ENCODE results near the gene PAFAH2. TPM values are rescaled to one million over a fixed set of nuclear protein-coding genes. Genes with fewer than 3 reads are reported as not detected.
"Not testable (repeated sequence)": the region's sequence is repeated elsewhere in the genome, so short reads cannot be mapped to it uniquely, and the experiment has no call there.

Gene PAFAH2
- total RNA-seq, 1 experiment from 2014 or later, result 13.0 TPM

GRCh38 chr1:25986773-25987172, 11.1 kb downstream of the PAFAH2 start:
- H4K20me1 ChIP-seq (ENCODE audit: insufficient read depth); H3K79me2 ChIP-seq (ENCODE audit: insufficient read depth, low read length); H3K9me3 ChIP-seq (ENCODE audit: control insufficient read depth in 1 of 2, insufficient read depth in 1 of 2, low read depth in 1 of 2, low read length in 2 of 2); H3K27me3 ChIP-seq (ENCODE audit: insufficient read depth, low read length); H3K27ac ChIP-seq (ENCODE audit: low read depth, low read length); POLR2A ChIA-PET; H3K4me3 ChIP-seq (replicated peaks in 1 of 2; ENCODE audit: low read depth in 1 of 2, low read length in 2 of 2); ATAC-seq; RAD21 ChIA-PET (ENCODE audit: low non-redundant PET in 1 of 2, low total read pairs in 2 of 2, uncharacterized antibody in 2 of 2, unreplicated experiment in 2 of 2); CTCF ChIA-PET; H3K4me2 ChIP-seq (ENCODE audit: low read length); BruUV-seq (replicated peaks); H3K9ac ChIP-seq (ENCODE audit: low read length); H2AFZ ChIP-seq (ENCODE audit: low read depth, low read length, poor library complexity, severe bottlenecking); H3K4me1 ChIP-seq (ENCODE audit: control insufficient read depth in 1 of 2, insufficient read depth in 2 of 2, low read length in 2 of 2); intact Hi-C loops (cut with micrococcal nuclease); H3K9me2 ChIP-seq (ENCODE audit: insufficient read depth); DNase-seq (ENCODE audit: low read depth, low spot score): not testable (repeated sequence)
- H3K36me3 ChIP-seq (ENCODE audit: control insufficient read depth in 1 of 2, insufficient read depth in 2 of 2, low read length in 2 of 2), result peaks cover 4 to 11% of the 10 kb centered on the region in 2 experiments; a peak in 3 of 4 replicates

- H3K9ac ChIP-seq (ENCODE audit: low read length), result no peak overlapping the region
- no TSS peak for BruUV-seq (replicated peaks)
- H3K36me3 ChIP-seq (ENCODE audit: control insufficient read depth in 1 of 2, insufficient read depth in 2 of 2, low read length in 2 of 2), result peaks cover 4 to 13% of the 10 kb centered on the region in 2 experiments; a peak in 3 of 4 replicates
- ATAC-seq, result no peak
- no peak for DNase-seq (ENCODE audit: low read depth, low spot score)
- intact Hi-C loops (cut with micrococcal nuclease), result no loop called here
- RAD21 ChIA-PET (ENCODE audit: low non-redundant PET in 1 of 2, low total read pairs in 2 of 2, uncharacterized antibody in 2 of 2, unreplicated experiment in 2 of 2), result no interaction called here
- H3K9me3 ChIP-seq (ENCODE audit: control insufficient read depth in 1 of 2, insufficient read depth in 1 of 2, low read depth in 1 of 2, low read length in 2 of 2), result no peaks in the 10 kb centered on the region
- no peaks in the 10 kb centered on the region for H3K27me3 ChIP-seq (ENCODE audit: insufficient read depth, low read length)
- no peak overlapping the region for H3K4me3 ChIP-seq (replicated peaks in 1 of 2; ENCODE audit: low read depth in 1 of 2, low read length in 2 of 2)
- H3K27ac ChIP-seq (ENCODE audit: low read depth, low read length), result no peak overlapping the region
- H3K9me2 ChIP-seq (ENCODE audit: insufficient read depth), result no peaks in the 10 kb centered on the region
- H3K4me1 ChIP-seq (ENCODE audit: control insufficient read depth in 1 of 2, insufficient read depth in 2 of 2, low read length in 2 of 2), result no peaks in the 10 kb centered on the region
- H3K79me2 ChIP-seq (ENCODE audit: insufficient read depth, low read length), result no peaks in the 10 kb centered on the region
- H2AFZ ChIP-seq (ENCODE audit: low read depth, low read length, poor library complexity, severe bottlenecking), result no peak overlapping the region
- H4K20me1 ChIP-seq (ENCODE audit: insufficient read depth), result no peaks in the 10 kb centered on the region
- POLR2A ChIA-PET, result no interaction called here
- H3K4me2 ChIP-seq (ENCODE audit: low read length), result no peak overlapping the region
- CTCF ChIA-PET, result no interaction called here
- no peak for TF ChIP-seq EGR1 (IDR thresholded peaks at IDR 0.05; ENCODE audit: low read depth)
- no peak for TF ChIP-seq ELF1 (IDR thresholded peaks at IDR 0.05; ENCODE audit: borderline replicate concordance, low read depth)
- TF ChIP-seq CTCF (IDR thresholded peaks at IDR 0.05 in 2 of 3, conservative IDR thresholded peaks at IDR 0.05 in 1 of 3; ENCODE audit: borderline replicate concordance in 1 of 3, insufficient read depth in 1 of 3, low read depth in 2 of 3, low read length in 2 of 3), result no peak
- no peak for TF ChIP-seq ZNF274 (IDR thresholded peaks at IDR 0.05; ENCODE audit: low read depth, low read length)
- TF ChIP-seq EZH2 (IDR thresholded peaks at IDR 0.05), result no peak
- no peak for TF ChIP-seq EZH2phosphoT487 (IDR thresholded peaks at IDR 0.05; ENCODE audit: borderline replicate concordance)
- no peak for TF ChIP-seq POLR2AphosphoS5 (IDR thresholded peaks at IDR 0.05; ENCODE audit: low read depth, low read length)
- no peak for TF ChIP-seq JUND (IDR thresholded peaks at IDR 0.05)
- no peak for TF ChIP-seq MAX (IDR thresholded peaks at IDR 0.05)
- no peak for TF ChIP-seq FOSL1 (IDR thresholded peaks at IDR 0.05; ENCODE audit: low read depth)
- no peak for TF ChIP-seq ZFX (IDR thresholded peaks at IDR 0.05)
- no peak for TF ChIP-seq CBX3 (IDR thresholded peaks at IDR 0.05; ENCODE audit: low read depth)
- no peak for TF ChIP-seq SIN3A (IDR thresholded peaks at IDR 0.05; ENCODE audit: low read depth)
- no peak for TF ChIP-seq TCF7L2 (IDR thresholded peaks at IDR 0.05; ENCODE audit: borderline replicate concordance, extremely low read depth, insufficient read depth, insufficient read length)
- TF ChIP-seq YY1 (IDR thresholded peaks at IDR 0.05; ENCODE audit: extremely low read depth, insufficient replicate concordance, low read depth, low read length), result no peak
- TF ChIP-seq REST (IDR thresholded peaks at IDR 0.05; ENCODE audit: low read depth), result no peak
- no peak for TF ChIP-seq SP1 (IDR thresholded peaks at IDR 0.05; ENCODE audit: low read depth)
- no peak for TF ChIP-seq CEBPB (IDR thresholded peaks at IDR 0.05; ENCODE audit: low read depth)
These were observed 12.2 kb downstream of the PAFAH2 start for GRCh38 chr1:25985670-25986069.
